SK-N-SH treated with all-trans-retinoic acid at 6 μM for 48 hours (cell line): Measurements from ENCODE around the gene CDC5L.

ENCODE experiments used
- ATAC-seq: fragments of 200-7000 bp; cut with Tn5 transposase; 3 replicates; pipeline ENCODE4 v1.9.1; 2020; ENCODE audit warnings: mild to moderate bottlenecking, moderate library complexity
- BACH2 ChIP-seq: fragments of 250-450 bp; sonication (Bioruptor Pico); IDR thresholded peaks from 2 replicates; pipeline ENCODE4 v1.9.0; 2021; ENCODE audit warnings: mild to moderate bottlenecking, borderline replicate concordance
- CSDC2 ChIP-seq: fragments of 250-450 bp; sonication (Bioruptor Pico); IDR thresholded peaks from 2 replicates; pipeline ENCODE4 v1.5.0; 2020; ENCODE audit warnings: mild to moderate bottlenecking, moderate library complexity
- ESRRG ChIP-seq: fragments of 250-450 bp; sonication (Bioruptor Pico); IDR thresholded peaks from 2 replicates; pipeline ENCODE4 v1.6.1; 2021; ENCODE audit warnings: mild to moderate bottlenecking
- GLIS3 ChIP-seq: fragments of 250-450 bp; sonication (Bioruptor Pico); IDR thresholded peaks from 2 replicates; pipeline ENCODE4 v1.5.0; 2020; ENCODE audit warnings: mild to moderate bottlenecking, moderate library complexity
- ISL1 ChIP-seq: fragments of 250-450 bp; sonication (Bioruptor Pico); IDR thresholded peaks from 2 replicates; pipeline ENCODE4 v2.1.2; 2022; ENCODE audit warnings: mild to moderate bottlenecking, moderate library complexity
- OSR1 ChIP-seq: fragments of 250-450 bp; sonication (Bioruptor Pico); IDR thresholded peaks from 2 replicates; pipeline ENCODE4 v1.8.0; 2022; ENCODE audit warnings: moderate library complexity, mild to moderate bottlenecking, inconsistent platforms
- POU6F1 ChIP-seq: fragments of 250-450 bp; sonication (Bioruptor Pico); IDR thresholded peaks from 2 replicates; pipeline ENCODE4 v1.8.0; 2021; ENCODE audit warnings: low read depth, mild to moderate bottlenecking, moderate library complexity, borderline replicate concordance
- PPARA ChIP-seq: fragments of 250-450 bp; sonication (Bioruptor Pico); IDR thresholded peaks from 2 replicates; pipeline ENCODE4 v1.5.0; 2020; ENCODE audit warnings: mild to moderate bottlenecking, borderline replicate concordance
- RARB ChIP-seq: fragments of 250-450 bp; sonication (Bioruptor Pico); IDR thresholded peaks from 2 replicates; pipeline ENCODE4 v1.8.0; 2021; ENCODE audit warnings: mild to moderate bottlenecking, moderate library complexity
- TCF4 ChIP-seq: fragments of 250-450 bp; sonication (Bioruptor Pico); IDR thresholded peaks from 2 replicates; pipeline ENCODE4 v1.8.0; 2021; ENCODE audit warnings: mild to moderate bottlenecking, moderate library complexity, borderline replicate concordance
- TOX ChIP-seq: fragments of 250-450 bp; sonication (Bioruptor Pico); IDR thresholded peaks from 2 replicates; pipeline ENCODE4 v1.8.0; 2021; ENCODE audit warnings: mild to moderate bottlenecking, moderate library complexity, borderline replicate concordance
- TSHZ2 ChIP-seq: fragments of 250-450 bp; sonication (Bioruptor Pico); IDR thresholded peaks from 2 replicates; pipeline ENCODE4 v1.5.0; 2020; ENCODE audit warnings: mild to moderate bottlenecking, moderate library complexity
- ZFP3 ChIP-seq: fragments of 250-450 bp; sonication (Bioruptor Pico); IDR thresholded peaks from 2 replicates; pipeline ENCODE4 v1.5.0; 2020; ENCODE audit warnings: mild to moderate bottlenecking, moderate library complexity
- ZNF565 ChIP-seq: fragments of 450-650 bp; formaldehyde crosslinking; conservative IDR thresholded peaks from 2 replicates; pipeline ENCODE4 v1.5.0; 2020; ENCODE audit warnings: low read depth, mild to moderate bottlenecking, moderate library complexity
- ZNF70 ChIP-seq: fragments of 450-650 bp; formaldehyde crosslinking; IDR thresholded peaks from 2 replicates; pipeline ENCODE4 v1.5.0; 2020; ENCODE audit warnings: mild to moderate bottlenecking, moderate library complexity
- ZNF8 ChIP-seq: fragments of 450-650 bp; formaldehyde crosslinking; IDR thresholded peaks from 2 replicates; pipeline ENCODE4 v1.5.0; 2020; ENCODE audit warnings: mild to moderate bottlenecking, moderate library complexity
- TF ChIP-seq, protein P1 (sequence below): fragments of 250-450 bp; sonication (Bioruptor Pico); IDR thresholded peaks from 2 replicates; pipeline ENCODE4 v1.5.1; 2020; ENCODE audit warnings: low read depth, mild to moderate bottlenecking, moderate library complexity
- TF ChIP-seq, protein P2 (sequence below): fragments of 250-450 bp; sonication (Bioruptor Pico); IDR thresholded peaks from 2 replicates; pipeline ENCODE4 v1.5.1; 2021; ENCODE audit warnings: mild to moderate bottlenecking, moderate library complexity
- TF ChIP-seq, protein P3 (sequence below): fragments of 250-450 bp; sonication (Bioruptor Pico); IDR thresholded peaks from 2 replicates; pipeline ENCODE4 v1.8.0; 2020; ENCODE audit warnings: mild to moderate bottlenecking, moderate library complexity, borderline replicate concordance

CDC5L gene

GRCh38 chr6:44339301-44339700 is 48.2 kb upstream of the CDC5L start:
- TF ChIP-seq OSR1 (CRISPR knock-in tag) (no peak), POU6F1 (no peak), BACH2 (no peak), PPARA (no peak), ISL1 (CRISPR knock-in tag) (no peak), CSDC2 (CRISPR knock-in tag) (no peak), ESRRG (no peak), TCF4 (no peak), TSHZ2 (CRISPR knock-in tag) (no peak), TOX (no peak), ZFP3 (CRISPR knock-in tag) (no peak), GLIS3 (no peak)
- TF ChIP-seq, protein P1, sequence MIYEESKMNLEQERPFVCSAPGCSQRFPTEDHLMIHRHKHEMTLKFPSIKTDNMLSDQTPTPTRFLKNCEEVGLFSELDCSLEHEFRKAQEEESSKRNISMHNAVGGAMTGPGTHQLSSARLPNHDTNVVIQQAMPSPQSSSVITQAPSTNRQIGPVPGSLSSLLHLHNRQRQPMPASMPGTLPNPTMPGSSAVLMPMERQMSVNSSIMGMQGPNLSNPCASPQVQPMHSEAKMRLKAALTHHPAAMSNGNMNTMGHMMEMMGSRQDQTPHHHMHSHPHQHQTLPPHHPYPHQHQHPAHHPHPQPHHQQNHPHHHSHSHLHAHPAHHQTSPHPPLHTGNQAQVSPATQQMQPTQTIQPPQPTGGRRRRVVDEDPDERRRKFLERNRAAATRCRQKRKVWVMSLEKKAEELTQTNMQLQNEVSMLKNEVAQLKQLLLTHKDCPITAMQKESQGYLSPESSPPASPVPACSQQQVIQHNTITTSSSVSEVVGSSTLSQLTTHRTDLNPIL (CRISPR knock-in tag) = no peak
- TF ChIP-seq, protein P2, sequence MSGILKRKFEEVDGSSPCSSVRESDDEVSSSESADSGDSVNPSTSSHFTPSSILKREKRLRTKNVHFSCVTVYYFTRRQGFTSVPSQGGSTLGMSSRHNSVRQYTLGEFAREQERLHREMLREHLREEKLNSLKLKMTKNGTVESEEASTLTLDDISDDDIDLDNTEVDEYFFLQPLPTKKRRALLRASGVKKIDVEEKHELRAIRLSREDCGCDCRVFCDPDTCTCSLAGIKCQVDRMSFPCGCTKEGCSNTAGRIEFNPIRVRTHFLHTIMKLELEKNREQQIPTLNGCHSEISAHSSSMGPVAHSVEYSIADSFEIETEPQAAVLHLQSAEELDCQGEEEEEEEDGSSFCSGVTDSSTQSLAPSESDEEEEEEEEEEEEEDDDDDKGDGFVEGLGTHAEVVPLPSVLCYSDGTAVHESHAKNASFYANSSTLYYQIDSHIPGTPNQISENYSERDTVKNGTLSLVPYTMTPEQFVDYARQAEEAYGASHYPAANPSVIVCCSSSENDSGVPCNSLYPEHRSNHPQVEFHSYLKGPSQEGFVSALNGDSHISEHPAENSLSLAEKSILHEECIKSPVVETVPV (CRISPR knock-in tag) = no peak
- ATAC-seq = no peak

DNA sequence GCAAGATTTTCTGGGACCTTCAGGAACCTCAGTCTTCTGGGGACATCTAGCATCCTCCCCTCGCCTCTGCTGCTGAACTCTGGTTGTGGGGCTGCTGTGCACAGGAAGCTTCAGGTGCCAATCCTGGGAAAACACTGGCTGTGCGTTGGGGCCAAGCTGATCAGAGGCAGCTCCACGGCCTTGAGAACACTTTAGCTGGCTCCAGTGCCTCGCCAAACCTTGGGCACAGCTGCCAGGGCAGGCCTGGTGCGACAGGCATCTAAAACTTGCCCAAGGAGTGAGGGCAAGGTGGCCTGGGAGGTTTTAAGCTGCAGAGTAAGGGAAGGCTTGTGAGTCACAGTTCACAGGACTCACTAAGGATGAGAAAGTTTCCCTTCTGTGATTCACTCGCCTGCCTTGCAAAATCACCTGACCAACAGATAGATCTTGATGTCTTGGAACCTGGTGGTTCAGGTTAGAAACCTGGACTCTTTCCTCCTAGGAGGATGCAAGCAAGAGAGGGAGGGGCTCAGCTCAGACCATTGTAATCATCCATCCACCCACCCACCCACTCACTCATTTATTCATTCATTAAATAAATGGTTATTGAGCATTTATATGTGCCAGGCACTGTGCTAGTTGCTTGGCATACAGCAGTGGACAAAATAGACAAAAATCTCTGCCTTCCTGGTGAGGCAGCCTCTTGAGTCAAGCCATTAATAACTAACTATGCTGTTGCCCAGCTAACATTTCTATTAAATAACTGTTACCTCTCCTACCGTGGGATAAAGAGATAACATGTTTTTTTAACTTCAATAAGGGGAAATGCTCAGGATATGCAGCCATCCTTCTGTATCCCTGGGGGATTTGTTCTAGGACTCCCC is 47.5 kb upstream of the CDC5L start:
- TF ChIP-seq RARB (CRISPR knock-in tag) = no peak
- TF ChIP-seq, protein P1 (CRISPR knock-in tag) = no peak
- TF ChIP-seq, protein P3, sequence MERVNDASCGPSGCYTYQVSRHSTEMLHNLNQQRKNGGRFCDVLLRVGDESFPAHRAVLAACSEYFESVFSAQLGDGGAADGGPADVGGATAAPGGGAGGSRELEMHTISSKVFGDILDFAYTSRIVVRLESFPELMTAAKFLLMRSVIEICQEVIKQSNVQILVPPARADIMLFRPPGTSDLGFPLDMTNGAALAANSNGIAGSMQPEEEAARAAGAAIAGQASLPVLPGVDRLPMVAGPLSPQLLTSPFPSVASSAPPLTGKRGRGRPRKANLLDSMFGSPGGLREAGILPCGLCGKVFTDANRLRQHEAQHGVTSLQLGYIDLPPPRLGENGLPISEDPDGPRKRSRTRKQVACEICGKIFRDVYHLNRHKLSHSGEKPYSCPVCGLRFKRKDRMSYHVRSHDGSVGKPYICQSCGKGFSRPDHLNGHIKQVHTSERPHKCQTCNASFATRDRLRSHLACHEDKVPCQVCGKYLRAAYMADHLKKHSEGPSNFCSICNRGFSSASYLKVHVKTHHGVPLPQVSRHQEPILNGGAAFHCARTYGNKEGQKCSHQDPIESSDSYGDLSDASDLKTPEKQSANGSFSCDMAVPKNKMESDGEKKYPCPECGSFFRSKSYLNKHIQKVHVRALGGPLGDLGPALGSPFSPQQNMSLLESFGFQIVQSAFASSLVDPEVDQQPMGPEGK (CRISPR knock-in tag) = no peak
- TF ChIP-seq OSR1 (CRISPR knock-in tag) = no peak
- TF ChIP-seq ZNF70 = no peak
- TF ChIP-seq ZNF565 = no peak
- no peak for TF ChIP-seq POU6F1
- no peak for TF ChIP-seq BACH2
- TF ChIP-seq CSDC2 (CRISPR knock-in tag) = no peak
- no peak for TF ChIP-seq ZFP3 (CRISPR knock-in tag)
- no peak for TF ChIP-seq ZNF8 (CRISPR knock-in tag)
- no peak for TF ChIP-seq PPARA
- TF ChIP-seq TOX = no peak
- TF ChIP-seq TSHZ2 (CRISPR knock-in tag) = no peak
- ATAC-seq = no peak
